Panc1 (cell line): ENCODE measurements around the gene DIP2C. TPM values are rescaled to one million over a fixed set of nuclear protein-coding genes. Genes with fewer than 3 reads are reported as not detected.

Experiments
- ATAC-seq: fragments of 200-7000 bp; cut with Tn5 transposase; 2 replicates; pipeline ENCODE4 v1.9.1; 2020; ENCODE audit warnings: mild to moderate bottlenecking, moderate library complexity
- BruUV-seq: library from RNA; stranded (reverse); fragments of 400-500 nt; replicated peaks from 2 replicates; lab custom pipeline; 2021; lab: Mats Ljungman, UMichigan
- CTCF ChIA-PET: fragments of 300-600 bp; sonication (Branson Sonifier 250); formaldehyde crosslinking; loops from one replicate; lab custom pipeline; 2022; ENCODE audit warnings: antibody characterized with exemption; lab: Charles Lee
- POLR2A ChIA-PET: fragments of 300-600 bp; sonication (Branson Sonifier 250); formaldehyde crosslinking; loops from one replicate; lab custom pipeline; 2022; ENCODE audit warnings: antibody characterized with exemption; lab: Charles Lee
- DNase-seq: peaks from one replicate; pipeline ENCODE4 v3.0.0-alpha.2; 2010; ENCODE audit warnings: low read depth, low spot score
- H3K27ac ChIP-seq: 2 replicates; pipeline ENCODE4 v1.5.1; 2011; ENCODE audit warnings: mild to moderate bottlenecking, low read length, inconsistent platforms
- H3K27me3 ChIP-seq: fragments of 200-500 bp; sonication (Bioruptor generic); 2 replicates; pipeline ENCODE4 v1.6.0; 2014; ENCODE audit warnings: low read length, inconsistent platforms; ENCODE audit not compliant: control insufficient read depth, insufficient read depth
- H3K36me3 ChIP-seq: fragments of 200-500 bp; sonication (Bioruptor generic); 2 replicates; pipeline ENCODE4 v1.5.1; 2014; ENCODE audit warnings: inconsistent platforms, mild to moderate bottlenecking, low read length, moderate library complexity; ENCODE audit not compliant: control insufficient read depth, insufficient read depth
- H3K4me1 ChIP-seq: 2 replicates; pipeline ENCODE4 v1.5.1; 2011; ENCODE audit warnings: inconsistent platforms, mild to moderate bottlenecking, low read length, moderate library complexity; ENCODE audit not compliant: control insufficient read depth, insufficient read depth
- H3K4me3 ChIP-seq, 2 experiments: 2 replicates each; pipeline ENCODE4 v1.5.1; 2011 to 2012; ENCODE audit warnings: low read depth in 2 of 2, low read length in 2 of 2, mild to moderate bottlenecking in 2 of 2, inconsistent platforms in 1 of 2, moderate library complexity in 1 of 2
- H3K9me3 ChIP-seq: fragments of 200-500 bp; sonication (Bioruptor generic); 2 replicates; pipeline ENCODE4 v1.5.1; 2014; ENCODE audit warnings: low read depth, mild to moderate bottlenecking, inconsistent platforms, low read length, moderate library complexity; ENCODE audit not compliant: control insufficient read depth, insufficient read depth
- POLR2AphosphoS5 ChIP-seq: IDR thresholded peaks from 2 replicates; pipeline ENCODE4 v1.6.1; 2012; ENCODE audit warnings: mild to moderate bottlenecking, low read depth, low read length, moderate library complexity
- SIN3A ChIP-seq: IDR thresholded peaks from 2 replicates; pipeline ENCODE4 v1.6.1; 2012; ENCODE audit warnings: low read depth, mild to moderate bottlenecking, low read length, moderate library complexity, borderline replicate concordance; ENCODE audit not compliant: insufficient read depth
- TCF7L2 ChIP-seq: IDR thresholded peaks from 2 replicates; pipeline ENCODE4 v1.6.1; 2011; ENCODE audit warnings: mild to moderate bottlenecking, low read depth, low read length, inconsistent platforms
- in situ Hi-C: cut with HindIII; loops from 2 replicates; pipeline ENCODE4 v1.10.0; 2016; ENCODE audit warnings: low sequenced_read_pairs, low pct_unique_long_range_greater_than_20kb
- intact Hi-C: fragments of 100-400 bp; cut with micrococcal nuclease; formaldehyde crosslinking; loops from one replicate; pipeline ENCODE4 v1.10.0; 2022; ENCODE audit not compliant: unreplicated experiment
- total RNA-seq: library from RNA; stranded (reverse); gene quantifications from one replicate; pipeline ENCODE4 v1.2.1, GENCODE V29; 2021; ENCODE audit not compliant: unreplicated experiment
- TF ChIP-seq, protein P1 (sequence below): fragments of 450-650 bp; IDR thresholded peaks from 2 replicates; pipeline ENCODE4 v1.5.1; 2017; ENCODE audit warnings: mild to moderate bottlenecking
- TF ChIP-seq, protein P2 (sequence below), 2 experiments: IDR thresholded peaks; 2 replicates each; pipeline ENCODE4 v1.6.1; 2011 to 2012; ENCODE audit warnings: low read depth in 2 of 2, control low read depth in 1 of 2, low read length in 1 of 2, mild to moderate bottlenecking in 1 of 2, moderate library complexity in 1 of 2; ENCODE audit not compliant: insufficient read depth in 1 of 2

The DIP2C gene
- total RNA-seq, 1 experiment from 2014 or later = 13.2 TPM

DNA sequence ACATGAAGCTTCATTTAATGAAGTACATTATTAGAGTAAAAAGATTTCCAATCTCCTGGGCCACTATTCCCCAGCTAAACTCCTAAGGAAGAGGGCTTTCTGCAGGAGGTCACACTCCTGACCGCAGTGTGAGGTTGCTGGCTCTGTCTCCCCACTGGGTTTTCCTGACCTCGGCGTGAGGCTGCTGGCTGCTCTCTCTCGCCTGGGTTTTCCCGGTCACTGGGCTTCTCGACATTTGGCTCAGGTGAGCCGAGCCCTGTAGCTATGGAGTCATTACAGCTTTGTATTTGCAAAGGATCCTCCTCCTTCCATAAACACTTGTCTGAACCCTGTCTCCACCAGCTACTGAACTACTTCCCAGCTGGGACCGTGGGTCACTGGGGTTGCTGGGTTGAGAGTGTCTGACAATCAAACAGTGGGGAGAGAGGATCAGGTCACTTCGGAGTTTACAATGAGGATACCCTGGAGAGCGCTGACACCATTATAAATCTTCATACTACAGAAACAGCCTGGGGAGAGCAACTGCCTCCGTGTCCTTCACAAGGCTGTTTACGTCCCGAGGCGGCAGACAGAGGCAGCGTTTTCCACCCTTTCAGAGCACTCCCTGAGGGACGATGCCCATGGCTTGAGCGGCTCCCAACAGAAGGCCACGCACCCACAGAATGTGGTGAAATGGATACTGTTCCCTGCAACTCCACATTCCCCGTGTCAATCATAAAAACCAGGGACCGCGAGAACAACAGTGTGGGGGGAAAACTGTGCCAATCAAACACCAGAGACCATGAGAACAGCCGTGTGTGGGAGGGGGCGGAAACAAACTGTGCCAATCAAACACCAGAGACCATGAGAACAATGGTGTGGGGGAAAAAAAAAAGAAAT is 328.0 kb downstream of the DIP2C start:
- no peak overlapping the region for H3K4me3 ChIP-seq
- H3K27me3 ChIP-seq = no peaks in the 10 kb centered on the region
- no TSS peak for BruUV-seq
- H3K9me3 ChIP-seq = no peaks in the 10 kb centered on the region
- TF ChIP-seq, protein P1, sequence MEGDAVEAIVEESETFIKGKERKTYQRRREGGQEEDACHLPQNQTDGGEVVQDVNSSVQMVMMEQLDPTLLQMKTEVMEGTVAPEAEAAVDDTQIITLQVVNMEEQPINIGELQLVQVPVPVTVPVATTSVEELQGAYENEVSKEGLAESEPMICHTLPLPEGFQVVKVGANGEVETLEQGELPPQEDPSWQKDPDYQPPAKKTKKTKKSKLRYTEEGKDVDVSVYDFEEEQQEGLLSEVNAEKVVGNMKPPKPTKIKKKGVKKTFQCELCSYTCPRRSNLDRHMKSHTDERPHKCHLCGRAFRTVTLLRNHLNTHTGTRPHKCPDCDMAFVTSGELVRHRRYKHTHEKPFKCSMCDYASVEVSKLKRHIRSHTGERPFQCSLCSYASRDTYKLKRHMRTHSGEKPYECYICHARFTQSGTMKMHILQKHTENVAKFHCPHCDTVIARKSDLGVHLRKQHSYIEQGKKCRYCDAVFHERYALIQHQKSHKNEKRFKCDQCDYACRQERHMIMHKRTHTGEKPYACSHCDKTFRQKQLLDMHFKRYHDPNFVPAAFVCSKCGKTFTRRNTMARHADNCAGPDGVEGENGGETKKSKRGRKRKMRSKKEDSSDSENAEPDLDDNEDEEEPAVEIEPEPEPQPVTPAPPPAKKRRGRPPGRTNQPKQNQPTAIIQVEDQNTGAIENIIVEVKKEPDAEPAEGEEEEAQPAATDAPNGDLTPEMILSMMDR = no peak
- TF ChIP-seq TCF7L2 (no peak), SIN3A (no peak), POLR2AphosphoS5 (no peak)
- TF ChIP-seq, protein P2, sequence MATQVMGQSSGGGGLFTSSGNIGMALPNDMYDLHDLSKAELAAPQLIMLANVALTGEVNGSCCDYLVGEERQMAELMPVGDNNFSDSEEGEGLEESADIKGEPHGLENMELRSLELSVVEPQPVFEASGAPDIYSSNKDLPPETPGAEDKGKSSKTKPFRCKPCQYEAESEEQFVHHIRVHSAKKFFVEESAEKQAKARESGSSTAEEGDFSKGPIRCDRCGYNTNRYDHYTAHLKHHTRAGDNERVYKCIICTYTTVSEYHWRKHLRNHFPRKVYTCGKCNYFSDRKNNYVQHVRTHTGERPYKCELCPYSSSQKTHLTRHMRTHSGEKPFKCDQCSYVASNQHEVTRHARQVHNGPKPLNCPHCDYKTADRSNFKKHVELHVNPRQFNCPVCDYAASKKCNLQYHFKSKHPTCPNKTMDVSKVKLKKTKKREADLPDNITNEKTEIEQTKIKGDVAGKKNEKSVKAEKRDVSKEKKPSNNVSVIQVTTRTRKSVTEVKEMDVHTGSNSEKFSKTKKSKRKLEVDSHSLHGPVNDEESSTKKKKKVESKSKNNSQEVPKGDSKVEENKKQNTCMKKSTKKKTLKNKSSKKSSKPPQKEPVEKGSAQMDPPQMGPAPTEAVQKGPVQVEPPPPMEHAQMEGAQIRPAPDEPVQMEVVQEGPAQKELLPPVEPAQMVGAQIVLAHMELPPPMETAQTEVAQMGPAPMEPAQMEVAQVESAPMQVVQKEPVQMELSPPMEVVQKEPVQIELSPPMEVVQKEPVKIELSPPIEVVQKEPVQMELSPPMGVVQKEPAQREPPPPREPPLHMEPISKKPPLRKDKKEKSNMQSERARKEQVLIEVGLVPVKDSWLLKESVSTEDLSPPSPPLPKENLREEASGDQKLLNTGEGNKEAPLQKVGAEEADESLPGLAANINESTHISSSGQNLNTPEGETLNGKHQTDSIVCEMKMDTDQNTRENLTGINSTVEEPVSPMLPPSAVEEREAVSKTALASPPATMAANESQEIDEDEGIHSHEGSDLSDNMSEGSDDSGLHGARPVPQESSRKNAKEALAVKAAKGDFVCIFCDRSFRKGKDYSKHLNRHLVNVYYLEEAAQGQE (IDR thresholded peaks at IDR 0.05; ENCODE audit: insufficient read depth in 1 of 2, low read depth in 2 of 2, low read length in 1 of 2) = no peak
- no peak for ATAC-seq
- ChIA-PET CTCF (no interaction called here), POLR2A (no interaction called here)
- intact Hi-C loops = no loop called here
- in situ Hi-C loops = no loop called here
- no peaks in the 10 kb centered on the region for H3K36me3 ChIP-seq
- H3K4me1 ChIP-seq = no peaks in the 10 kb centered on the region
- no peak overlapping the region for H3K27ac ChIP-seq
- DNase-seq = no peak

DNA sequence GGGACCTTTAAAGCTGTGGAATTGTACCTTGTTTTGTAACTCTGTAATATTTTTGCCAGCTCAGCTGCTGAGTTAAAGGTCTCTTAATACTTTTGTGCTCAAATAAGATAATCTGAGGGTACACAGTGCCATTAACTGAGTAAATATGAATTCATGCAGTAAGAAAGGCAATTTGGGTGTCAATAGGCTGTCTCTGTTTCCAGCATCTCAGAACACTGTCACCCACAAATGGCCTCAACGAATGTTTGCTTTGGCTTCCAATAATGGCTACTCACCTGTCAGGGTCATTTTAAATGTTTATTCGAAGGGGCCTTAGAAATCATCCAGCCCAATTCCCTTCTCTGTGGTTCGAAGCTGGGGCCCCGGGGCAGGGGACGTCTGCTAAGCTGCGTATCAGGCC is 328.8 kb downstream of the DIP2C start:
- ChIA-PET POLR2A (no interaction called here), CTCF (no interaction called here)
- DNase-seq = no peak
- Histone ChIP-seq H3K27ac (no peak overlapping the region), H3K4me3 (no peak overlapping the region), H3K27me3 (no peaks in the 10 kb centered on the region), H3K4me1 (no peaks in the 10 kb centered on the region), H3K9me3 (no peaks in the 10 kb centered on the region), H3K36me3 (no peaks in the 10 kb centered on the region)
- intact Hi-C loops = no loop called here
- TF ChIP-seq TCF7L2 = no peak
- ATAC-seq = no peak
- in situ Hi-C loops = no loop called here
- BruUV-seq = no TSS peak

DNA sequence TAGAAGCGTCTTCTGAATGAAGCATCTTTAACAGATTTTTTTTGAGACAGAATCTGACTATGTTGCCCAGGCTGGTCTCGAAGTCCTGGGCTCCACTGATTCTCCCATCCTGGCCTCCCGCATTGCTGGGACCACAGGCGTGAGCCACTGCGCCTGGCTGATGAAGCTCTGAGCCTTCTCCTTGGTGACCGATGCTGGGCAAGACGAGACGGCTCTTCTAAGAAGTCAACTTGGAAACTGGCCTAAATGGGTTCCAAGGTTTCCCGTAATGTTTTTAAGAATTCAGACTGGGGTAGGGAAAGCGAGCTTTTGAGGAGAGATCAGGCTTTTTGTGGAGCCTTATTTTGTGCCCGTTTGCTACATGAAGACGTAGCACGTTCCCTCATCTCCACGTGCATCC is 329.7 kb downstream of the DIP2C start:
- ChIA-PET CTCF (no interaction called here), POLR2A (no interaction called here)
- DNase-seq (no peak), ATAC-seq (no peak)
- TF ChIP-seq, protein P1 = no peak
- TF ChIP-seq TCF7L2 = no peak
- no peak for TF ChIP-seq POLR2AphosphoS5
- no peak for TF ChIP-seq SIN3A
- TF ChIP-seq, protein P2 (IDR thresholded peaks at IDR 0.05; ENCODE audit: insufficient read depth in 1 of 2, low read depth in 2 of 2, low read length in 1 of 2) = no peak
- H3K4me1 ChIP-seq = no peaks in the 10 kb centered on the region
- H3K36me3 ChIP-seq = no peaks in the 10 kb centered on the region
- BruUV-seq = no TSS peak
- H3K27me3 ChIP-seq = no peaks in the 10 kb centered on the region
- no peak overlapping the region for H3K4me3 ChIP-seq
- in situ Hi-C loops (no loop called here), intact Hi-C loops (no loop called here)
- no peaks in the 10 kb centered on the region for H3K9me3 ChIP-seq
- H3K27ac ChIP-seq = no peak overlapping the region
